22Rv1 (cell line): ENCODE measurements around the gene SYNDIG1.

Experiments
- H3K27ac ChIP-seq: fragments of 450-650 bp; 2 replicates; pipeline ENCODE4 v1.5.1; 2017
- ZFX ChIP-seq: fragments of 450-650 bp; IDR thresholded peaks from 2 replicates; pipeline ENCODE4 v1.6.1; 2017; ENCODE audit warnings: antibody characterized with exemption, borderline replicate concordance
- TF ChIP-seq, protein P1 (sequence below): fragments of 450-650 bp; IDR thresholded peaks from 2 replicates; pipeline ENCODE4 v1.5.1; 2017; ENCODE audit warnings: mild to moderate bottlenecking

Gene SYNDIG1

DNA sequence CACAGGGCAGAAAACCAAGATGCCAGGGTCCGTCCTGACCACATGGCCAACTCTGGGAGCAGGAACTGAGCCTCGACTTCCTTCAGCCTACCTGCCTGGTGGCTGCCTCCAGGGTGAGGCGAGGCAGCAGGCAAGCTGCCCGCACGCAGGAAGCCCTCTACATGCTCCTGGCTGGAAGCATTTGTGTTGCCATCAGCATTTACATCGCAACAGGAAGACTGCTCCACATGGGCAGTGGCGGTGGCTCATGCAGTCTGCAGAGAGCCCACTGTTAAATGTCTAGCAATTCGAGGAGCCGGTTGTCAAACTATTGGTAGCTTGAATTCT lies 233.8 kb downstream of the SYNDIG1 start:
- H3K27ac ChIP-seq = no peak overlapping the region
- TF ChIP-seq ZFX = no peak
- TF ChIP-seq, protein P1, sequence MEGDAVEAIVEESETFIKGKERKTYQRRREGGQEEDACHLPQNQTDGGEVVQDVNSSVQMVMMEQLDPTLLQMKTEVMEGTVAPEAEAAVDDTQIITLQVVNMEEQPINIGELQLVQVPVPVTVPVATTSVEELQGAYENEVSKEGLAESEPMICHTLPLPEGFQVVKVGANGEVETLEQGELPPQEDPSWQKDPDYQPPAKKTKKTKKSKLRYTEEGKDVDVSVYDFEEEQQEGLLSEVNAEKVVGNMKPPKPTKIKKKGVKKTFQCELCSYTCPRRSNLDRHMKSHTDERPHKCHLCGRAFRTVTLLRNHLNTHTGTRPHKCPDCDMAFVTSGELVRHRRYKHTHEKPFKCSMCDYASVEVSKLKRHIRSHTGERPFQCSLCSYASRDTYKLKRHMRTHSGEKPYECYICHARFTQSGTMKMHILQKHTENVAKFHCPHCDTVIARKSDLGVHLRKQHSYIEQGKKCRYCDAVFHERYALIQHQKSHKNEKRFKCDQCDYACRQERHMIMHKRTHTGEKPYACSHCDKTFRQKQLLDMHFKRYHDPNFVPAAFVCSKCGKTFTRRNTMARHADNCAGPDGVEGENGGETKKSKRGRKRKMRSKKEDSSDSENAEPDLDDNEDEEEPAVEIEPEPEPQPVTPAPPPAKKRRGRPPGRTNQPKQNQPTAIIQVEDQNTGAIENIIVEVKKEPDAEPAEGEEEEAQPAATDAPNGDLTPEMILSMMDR = no peak

DNA sequence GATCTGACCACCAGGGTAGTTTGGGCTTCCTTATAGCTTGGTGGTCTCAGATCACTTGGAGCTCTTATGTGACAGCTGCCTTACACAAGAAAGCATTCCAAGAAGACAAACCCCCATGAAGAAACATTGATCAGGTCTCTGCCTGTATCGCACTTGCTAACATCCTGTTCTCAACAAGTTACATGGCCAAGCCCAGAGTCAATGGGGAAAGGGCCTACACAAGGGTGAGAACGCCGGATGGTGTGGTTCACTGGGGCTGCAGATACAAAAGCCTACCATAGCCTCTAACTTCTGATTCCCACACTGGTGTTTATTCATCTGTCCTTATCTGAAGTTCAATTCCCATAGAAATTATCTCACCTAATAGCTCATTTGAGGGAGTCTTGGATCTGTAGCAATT lies 235.5 kb downstream of the SYNDIG1 start:
- H3K27ac ChIP-seq = no peak overlapping the region
- TF ChIP-seq ZFX = no peak
- TF ChIP-seq, protein P1 = no peak

DNA sequence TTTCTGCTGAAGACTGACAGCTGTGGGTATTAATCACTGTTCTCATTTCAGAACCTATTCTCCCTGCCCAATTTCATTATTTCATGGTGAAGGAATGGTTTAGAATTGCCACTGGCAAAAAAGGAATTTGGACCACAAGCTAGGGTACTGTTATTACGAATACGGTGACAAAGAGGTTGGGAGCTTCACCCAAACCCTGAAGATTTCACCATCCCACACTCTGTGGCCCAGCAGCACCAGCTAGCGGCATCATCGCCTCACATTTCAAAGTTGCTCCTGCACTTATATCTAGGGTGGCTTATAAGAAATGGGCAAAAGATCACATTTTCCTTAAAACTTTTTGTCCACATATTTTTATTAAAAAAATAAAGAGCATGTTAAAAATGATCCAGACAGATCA lies 236.1 kb downstream of the SYNDIG1 start:
- H3K27ac ChIP-seq = no peak overlapping the region
- TF ChIP-seq, protein P1 = peak; percentile 22
- TF ChIP-seq ZFX = no peak

DNA sequence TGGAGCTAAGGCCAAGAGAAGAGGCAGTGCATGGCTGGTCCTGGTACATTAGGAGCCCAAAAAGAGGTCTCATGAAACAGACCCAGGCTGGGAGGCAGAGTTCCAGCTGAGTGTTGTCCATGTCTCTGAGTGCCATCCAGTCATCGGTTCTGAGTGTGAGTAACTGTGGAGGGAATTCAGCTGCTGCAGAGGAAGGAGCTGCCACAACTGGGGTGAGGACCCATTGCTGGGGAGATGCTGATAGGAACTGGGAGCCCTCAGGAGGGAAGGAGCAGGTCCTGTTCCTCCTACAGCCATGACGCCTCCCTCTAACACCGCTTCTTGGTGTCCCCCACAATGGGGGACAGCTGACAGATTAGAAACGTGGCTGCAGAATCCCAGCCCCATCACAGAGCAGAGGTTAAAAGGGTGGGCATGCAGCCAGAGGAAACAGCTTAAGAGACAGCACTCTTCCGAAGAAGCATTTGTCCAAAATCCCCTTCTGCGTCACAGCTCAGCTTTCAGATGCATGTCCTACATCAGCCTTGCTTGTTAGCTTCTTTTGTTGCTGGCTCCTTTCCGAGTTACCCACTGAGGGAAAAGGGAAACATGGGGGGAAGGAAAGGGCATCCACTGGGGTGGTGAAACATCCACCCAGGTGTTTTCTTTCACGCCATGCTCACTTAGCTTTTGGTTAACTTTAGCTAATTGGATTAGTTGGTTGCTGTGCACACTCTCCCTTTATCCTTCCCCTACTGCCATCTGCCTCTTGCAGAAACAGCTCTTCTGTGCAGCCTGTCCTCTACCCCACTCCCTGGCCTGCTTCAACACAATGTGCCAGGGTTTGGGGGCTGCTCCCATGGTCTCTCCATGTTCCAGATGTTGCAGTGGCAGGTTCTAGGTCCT lies 239.2 kb downstream of the SYNDIG1 start:
- no peak overlapping the region for H3K27ac ChIP-seq
- no peak for TF ChIP-seq ZFX
- TF ChIP-seq, protein P1 = no peak
